Activated effector memory CD4-positive, alpha-beta T cell treated with Interleukin-2 at 50 U/mL for 16 hours (primary cell): ENCODE measurements around the gene IL4R.
"Not testable (repeated sequence)": the region's sequence is repeated elsewhere in the genome, so short reads cannot be mapped to it uniquely, and the experiment has no call there.

Source experiments
- DNase-seq: peaks from one replicate; pipeline ENCODE4 v3.0.0-alpha.2; 2020

IL4R gene

GRCh38 chr16:27316038-27316680 lies 2.4 kb downstream of the IL4R start:
- DNase-seq = no peak

GRCh38 chr16:27317320-27317719 lies 3.5 kb downstream of the IL4R start:
- no peak for DNase-seq

DNA sequence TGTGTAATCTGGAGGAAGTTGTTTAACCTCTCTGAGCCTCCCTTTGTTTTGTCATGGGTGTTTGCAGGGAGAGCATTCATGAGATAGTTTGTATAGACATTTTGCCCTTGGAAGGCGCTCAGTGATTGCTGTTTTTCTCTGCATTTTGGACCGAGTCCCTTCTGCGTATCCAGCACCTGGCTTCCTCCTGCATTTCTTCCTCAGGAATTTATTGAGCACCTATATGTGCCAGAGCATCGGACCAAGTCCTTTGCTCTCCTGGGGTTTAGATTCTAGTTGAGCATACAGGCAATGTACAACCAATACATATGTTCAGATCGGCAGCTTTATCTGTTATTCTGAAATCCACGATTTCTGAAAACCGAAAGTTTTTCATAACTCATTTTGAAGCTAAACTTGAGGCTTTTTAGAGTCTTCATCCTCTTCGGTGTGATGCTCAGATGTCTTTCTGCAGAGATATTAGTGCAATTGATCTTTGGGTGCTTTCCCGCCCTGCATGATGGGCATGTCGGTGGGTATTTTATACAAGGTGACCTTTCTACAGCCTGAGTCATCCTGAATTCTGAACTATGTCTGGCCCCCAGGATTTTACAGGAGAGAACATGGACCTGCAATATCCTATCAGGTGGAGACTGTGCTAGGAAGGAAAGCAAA lies 4.1 kb downstream of the IL4R start:
- no peak for DNase-seq

DNA sequence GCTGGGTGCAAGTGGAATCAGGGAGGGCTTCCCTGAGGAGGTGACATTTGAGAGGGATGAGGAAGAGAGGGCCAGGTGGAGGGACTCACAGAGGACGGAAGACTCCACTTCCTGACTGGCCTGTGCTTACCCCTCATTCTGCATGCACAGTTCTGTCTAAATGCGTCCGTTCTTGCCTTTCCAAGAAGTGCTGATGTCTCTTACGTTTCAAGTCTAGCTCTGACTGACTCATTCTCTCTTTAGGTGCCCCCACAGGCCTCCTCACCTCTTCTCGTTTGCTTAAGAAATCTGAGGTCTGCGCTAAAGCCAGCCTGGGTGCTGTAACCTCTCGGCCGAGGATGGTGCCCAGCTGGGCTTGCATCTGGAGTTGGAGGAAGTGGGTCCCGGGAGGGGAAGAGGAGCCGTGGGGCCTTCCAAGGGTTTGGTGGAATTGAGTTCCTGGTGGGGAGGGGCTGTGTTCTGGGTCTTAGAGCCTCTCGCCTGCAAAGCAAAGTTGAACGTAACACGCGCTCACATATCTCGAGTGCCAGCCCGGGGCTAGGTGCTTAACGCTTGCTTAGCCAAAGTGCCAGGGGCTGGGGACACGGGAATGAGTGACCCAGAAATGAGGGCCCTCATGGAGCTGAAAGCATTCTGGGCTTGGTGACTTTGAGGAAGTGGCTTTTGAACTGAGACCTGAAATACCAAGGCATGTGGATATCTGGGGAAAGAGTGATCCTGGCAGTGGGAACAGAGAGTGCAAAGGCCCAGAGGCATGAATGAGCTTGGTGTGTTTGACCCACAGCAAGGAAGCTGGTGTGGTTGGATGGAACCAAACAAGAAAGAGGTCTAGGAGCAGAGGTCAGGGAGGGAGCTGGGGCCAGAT lies 4.8 kb downstream of the IL4R start:
- DNase-seq = peak; percentile 41

GRCh38 chr16:27319257-27319965 lies 5.6 kb downstream of the IL4R start:
- no peak for DNase-seq

GRCh38 chr16:27320261-27321012 lies 6.7 kb downstream of the IL4R start:
- no peak for DNase-seq

DNA sequence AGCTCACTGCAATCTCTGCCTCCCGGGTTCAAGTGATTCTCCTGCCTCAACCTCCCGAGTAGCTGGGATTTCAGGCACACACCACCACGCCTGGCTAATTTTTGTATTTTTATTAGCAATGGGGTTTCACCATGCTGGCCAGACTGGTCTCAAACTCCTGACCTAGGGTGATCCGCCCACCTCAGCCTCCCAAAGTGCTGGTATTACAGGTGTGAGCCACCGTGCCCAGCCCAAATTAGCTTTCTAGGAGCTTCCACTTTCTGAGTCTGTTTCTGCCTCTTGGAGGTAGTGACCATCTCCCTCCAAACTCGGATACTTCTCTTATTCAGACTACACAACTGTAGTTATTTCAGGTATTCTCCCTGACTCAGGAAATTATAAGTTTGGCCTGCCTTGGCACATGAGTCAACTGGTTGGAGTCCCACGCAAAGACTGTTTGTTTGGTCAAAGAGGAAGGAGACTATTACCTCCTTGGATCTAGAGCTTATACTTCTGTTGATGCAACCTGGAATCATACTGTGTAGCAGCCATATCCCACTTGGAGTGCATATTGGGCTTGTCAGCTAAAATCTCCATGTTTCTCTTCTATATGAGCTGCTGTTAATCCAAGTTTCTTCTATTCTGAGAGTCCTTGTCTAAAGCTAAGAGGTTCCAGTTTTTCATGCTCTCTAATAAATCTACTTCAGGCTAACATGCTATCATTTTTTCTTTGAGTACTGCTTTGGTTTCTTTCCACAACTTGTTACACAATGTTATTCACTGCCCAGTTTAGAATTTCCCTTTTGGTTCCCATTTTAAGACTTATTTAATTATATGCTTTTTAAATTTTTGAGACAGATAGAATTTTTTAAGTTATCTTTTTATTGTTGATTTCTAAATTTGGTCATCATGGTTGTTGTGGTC lies 7.5 kb downstream of the IL4R start:
- DNase-seq = no peak

- no peak for DNase-seq
Observed at GRCh38 chr16:27322858-27323780, 9.3 kb downstream of the IL4R start.

- no peak for DNase-seq
Observed at GRCh38 chr16:27323781-27324561, 10.2 kb downstream of the IL4R start.

GRCh38 chr16:27324851-27325301 lies 11.1 kb downstream of the IL4R start:
- no peak for DNase-seq

- DNase-seq = no peak
Observed at GRCh38 chr16:27325736-27326135, 12.0 kb downstream of the IL4R start.

- DNase-seq = no peak
Observed at GRCh38 chr16:27326251-27326650, 12.5 kb downstream of the IL4R start.

- peak; percentile 18 for DNase-seq
Observed at GRCh38 chr16:27326738-27327585, 13.2 kb downstream of the IL4R start.

- no peak for DNase-seq
Observed at GRCh38 chr16:27327586-27327915, 13.8 kb downstream of the IL4R start.

GRCh38 chr16:27328937-27329336 lies 15.2 kb downstream of the IL4R start:
- no peak for DNase-seq

DNA sequence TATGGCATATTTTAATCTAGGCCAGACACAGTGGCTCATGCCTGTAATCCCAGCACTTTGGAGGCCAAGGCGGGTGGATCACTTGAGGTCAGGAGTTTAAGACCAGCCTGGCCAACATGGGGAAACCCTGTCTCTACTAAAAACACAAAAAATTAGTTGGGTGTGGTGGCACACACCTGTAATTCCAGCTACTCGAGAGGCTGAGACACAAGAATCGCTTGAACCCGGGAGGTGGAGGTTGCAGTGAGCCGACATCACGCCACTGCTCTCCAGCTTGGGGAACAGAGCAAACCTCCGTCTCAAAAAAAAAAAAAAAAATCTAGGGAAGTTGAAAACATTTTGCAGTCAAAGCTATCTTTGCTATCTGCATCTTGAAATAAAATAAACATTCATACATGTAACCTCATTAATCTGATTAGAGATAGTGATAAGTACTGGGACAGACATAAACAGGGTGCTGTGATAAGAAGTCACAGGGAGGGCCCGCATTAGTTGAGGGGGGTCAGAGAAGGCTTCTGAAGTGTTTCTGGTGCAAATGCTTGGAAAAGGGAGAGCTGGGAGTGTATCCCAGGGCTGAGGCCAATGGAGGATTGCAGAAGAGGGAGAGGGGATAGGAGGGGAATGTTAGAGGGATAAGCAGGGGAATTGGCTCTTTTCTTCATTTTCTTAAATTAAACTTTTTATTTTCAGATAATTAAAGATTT lies 15.8 kb downstream of the IL4R start:
- DNase-seq = not testable (repeated sequence)

GRCh38 chr16:27330542-27330941 lies 16.8 kb downstream of the IL4R start:
- DNase-seq = no peak

GRCh38 chr16:27332105-27332504 lies 18.3 kb downstream of the IL4R start:
- DNase-seq = no peak
